Testis (tissue), 2 donors: ENCODE data around the gene CYTH4.

Experiments used
- POLR2A ChIP-seq: fragments of 450-650 bp; IDR thresholded peaks from one replicate; pipeline ENCODE4 v1.6.1; 2017; ENCODE audit warnings: antibody characterized with exemption, mild to moderate bottlenecking, moderate library complexity
- TF ChIP-seq, protein P1 (sequence below), 3 experiments: fragments of 450-650 bp in 2 of 3; fragments of 200-600 bp in 1 of 3; sonication (generic) in 1 of 3; IDR thresholded peaks; one replicate each; pipeline ENCODE4 v1.5.1; 2016 to 2019; ENCODE audit warnings: antibody characterized with exemption in 3 of 3, mild to moderate bottlenecking in 2 of 3, moderate library complexity in 1 of 3

GRCh38 chr22:37343863-37344734 is 61.8 kb downstream of the CYTH4 start:
- TF ChIP-seq, protein P1, sequence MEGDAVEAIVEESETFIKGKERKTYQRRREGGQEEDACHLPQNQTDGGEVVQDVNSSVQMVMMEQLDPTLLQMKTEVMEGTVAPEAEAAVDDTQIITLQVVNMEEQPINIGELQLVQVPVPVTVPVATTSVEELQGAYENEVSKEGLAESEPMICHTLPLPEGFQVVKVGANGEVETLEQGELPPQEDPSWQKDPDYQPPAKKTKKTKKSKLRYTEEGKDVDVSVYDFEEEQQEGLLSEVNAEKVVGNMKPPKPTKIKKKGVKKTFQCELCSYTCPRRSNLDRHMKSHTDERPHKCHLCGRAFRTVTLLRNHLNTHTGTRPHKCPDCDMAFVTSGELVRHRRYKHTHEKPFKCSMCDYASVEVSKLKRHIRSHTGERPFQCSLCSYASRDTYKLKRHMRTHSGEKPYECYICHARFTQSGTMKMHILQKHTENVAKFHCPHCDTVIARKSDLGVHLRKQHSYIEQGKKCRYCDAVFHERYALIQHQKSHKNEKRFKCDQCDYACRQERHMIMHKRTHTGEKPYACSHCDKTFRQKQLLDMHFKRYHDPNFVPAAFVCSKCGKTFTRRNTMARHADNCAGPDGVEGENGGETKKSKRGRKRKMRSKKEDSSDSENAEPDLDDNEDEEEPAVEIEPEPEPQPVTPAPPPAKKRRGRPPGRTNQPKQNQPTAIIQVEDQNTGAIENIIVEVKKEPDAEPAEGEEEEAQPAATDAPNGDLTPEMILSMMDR (IDR thresholded peaks at IDR 0.05): no peak
- no peak for TF ChIP-seq POLR2A
